KOPT-K1 (cell line): Measurements from ENCODE around the gene NTSR1.

Source experiments
- H3K27ac ChIP-seq: fragments of 200-600 bp; sonication (generic); 2 replicates; pipeline ENCODE4 v1.5.1; 2016; ENCODE audit warnings: antibody characterized with exemption, mild to moderate bottlenecking, low read depth, low read length; ENCODE audit not compliant: poor library complexity, severe bottlenecking
- H3K36me3 ChIP-seq: fragments of 200-600 bp; sonication (generic); 2 replicates; pipeline ENCODE4 v1.5.1; 2017; ENCODE audit warnings: antibody characterized with exemption, mild to moderate bottlenecking, low read length, moderate library complexity; ENCODE audit not compliant: insufficient read depth
- H3K9me3 ChIP-seq: fragments of 200-600 bp; sonication (generic); 2 replicates; pipeline ENCODE4 v1.5.1; 2017; ENCODE audit warnings: antibody characterized with exemption, low read length, mild to moderate bottlenecking; ENCODE audit not compliant: insufficient read depth, poor library complexity, severe bottlenecking

NTSR1 gene

GRCh38 chr20:62782893-62783278 is 74.2 kb downstream of the NTSR1 start:
- Histone ChIP-seq H3K36me3 (no peaks in the 10 kb centered on the region), H3K9me3 (no peaks in the 10 kb centered on the region), H3K27ac (peak overlapping the region; percentile 18)

- H3K9me3 ChIP-seq = no peaks in the 10 kb centered on the region
- no peaks in the 10 kb centered on the region for H3K36me3 ChIP-seq
- no peak overlapping the region for H3K27ac ChIP-seq
Measured at GRCh38 chr20:62784497-62784896, 75.9 kb downstream of the NTSR1 start.

GRCh38 chr20:62785393-62785792 is 76.8 kb downstream of the NTSR1 start:
- H3K36me3 ChIP-seq = no peaks in the 10 kb centered on the region
- no peak overlapping the region for H3K27ac ChIP-seq

GRCh38 chr20:62786157-62786556 is 77.5 kb downstream of the NTSR1 start:
- no peaks in the 10 kb centered on the region for H3K36me3 ChIP-seq
- no peak overlapping the region for H3K27ac ChIP-seq

More at GRCh38 chr20:62785393-62785792, 76.8 kb downstream of the NTSR1 start:
- H3K9me3 ChIP-seq = no peaks in the 10 kb centered on the region

GRCh38 chr20:62787321-62787720 is 78.7 kb downstream of the NTSR1 start:
- no peaks in the 10 kb centered on the region for H3K36me3 ChIP-seq
- H3K27ac ChIP-seq = no peak overlapping the region
- no peaks in the 10 kb centered on the region for H3K9me3 ChIP-seq

More at GRCh38 chr20:62786157-62786556, 77.5 kb downstream of the NTSR1 start:
- H3K9me3 ChIP-seq = no peaks in the 10 kb centered on the region

GRCh38 chr20:62787866-62788265 is 79.2 kb downstream of the NTSR1 start:
- H3K27ac ChIP-seq = no peak overlapping the region
- no peaks in the 10 kb centered on the region for H3K36me3 ChIP-seq
- H3K9me3 ChIP-seq = no peaks in the 10 kb centered on the region

GRCh38 chr20:62788607-62789006 is 80.0 kb downstream of the NTSR1 start:
- Histone ChIP-seq H3K9me3 (no peaks in the 10 kb centered on the region), H3K36me3 (no peaks in the 10 kb centered on the region), H3K27ac (no peak overlapping the region)

GRCh38 chr20:62790075-62790474 is 81.4 kb downstream of the NTSR1 start:
- Histone ChIP-seq H3K27ac (no peak overlapping the region), H3K36me3 (no peaks in the 10 kb centered on the region)

GRCh38 chr20:62791301-62792181 is 82.9 kb downstream of the NTSR1 start:
- no peaks in the 10 kb centered on the region for H3K36me3 ChIP-seq
- H3K9me3 ChIP-seq = no peaks in the 10 kb centered on the region
- H3K27ac ChIP-seq = no peak overlapping the region

More at GRCh38 chr20:62790075-62790474, 81.4 kb downstream of the NTSR1 start:
- H3K9me3 ChIP-seq = no peaks in the 10 kb centered on the region

GRCh38 chr20:62792182-62792939 is 83.7 kb downstream of the NTSR1 start:
- H3K36me3 ChIP-seq = no peaks in the 10 kb centered on the region
- no peaks in the 10 kb centered on the region for H3K9me3 ChIP-seq
- no peak overlapping the region for H3K27ac ChIP-seq

GRCh38 chr20:62792940-62793756 is 84.5 kb downstream of the NTSR1 start:
- H3K27ac ChIP-seq = peak overlapping the region; percentile 45
- peaks cover 8% of the 10 kb centered on the region; the same call in 1 of the 2 replicates for H3K36me3 ChIP-seq
- H3K9me3 ChIP-seq = no peaks in the 10 kb centered on the region

GRCh38 chr20:62793757-62794006 is 85.0 kb downstream of the NTSR1 start:
- Histone ChIP-seq H3K27ac (peak overlapping the region; percentile 45), H3K9me3 (no peaks in the 10 kb centered on the region), H3K36me3 (peaks cover 13% of the 10 kb centered on the region)

- H3K36me3 ChIP-seq = peaks cover 18% of the 10 kb centered on the region
- no peaks in the 10 kb centered on the region for H3K9me3 ChIP-seq
- peak overlapping the region; percentile 83 for H3K27ac ChIP-seq
Measured at GRCh38 chr20:62794007-62794724, 85.5 kb downstream of the NTSR1 start.

GRCh38 chr20:62795023-62795761 is 86.6 kb downstream of the NTSR1 start:
- H3K27ac ChIP-seq = peak overlapping the region; percentile 83
- H3K36me3 ChIP-seq = peaks cover 28% of the 10 kb centered on the region
- H3K9me3 ChIP-seq = no peaks in the 10 kb centered on the region
